GM10266 (cell line): ENCODE results near the gene COL4A2.

Source experiments
- DNase-seq: peaks from one replicate; pipeline ENCODE4 v3.0.0; 2012; ENCODE audit errors: extremely low spot score
- TF ChIP-seq, protein P1 (sequence below): IDR thresholded peaks from 2 replicates; pipeline ENCODE4 v1.5.1; 2012; ENCODE audit warnings: mild to moderate bottlenecking, low read depth; ENCODE audit not compliant: control insufficient read depth, insufficient read depth; ENCODE audit errors: missing control alignments

The COL4A2 gene

DNA sequence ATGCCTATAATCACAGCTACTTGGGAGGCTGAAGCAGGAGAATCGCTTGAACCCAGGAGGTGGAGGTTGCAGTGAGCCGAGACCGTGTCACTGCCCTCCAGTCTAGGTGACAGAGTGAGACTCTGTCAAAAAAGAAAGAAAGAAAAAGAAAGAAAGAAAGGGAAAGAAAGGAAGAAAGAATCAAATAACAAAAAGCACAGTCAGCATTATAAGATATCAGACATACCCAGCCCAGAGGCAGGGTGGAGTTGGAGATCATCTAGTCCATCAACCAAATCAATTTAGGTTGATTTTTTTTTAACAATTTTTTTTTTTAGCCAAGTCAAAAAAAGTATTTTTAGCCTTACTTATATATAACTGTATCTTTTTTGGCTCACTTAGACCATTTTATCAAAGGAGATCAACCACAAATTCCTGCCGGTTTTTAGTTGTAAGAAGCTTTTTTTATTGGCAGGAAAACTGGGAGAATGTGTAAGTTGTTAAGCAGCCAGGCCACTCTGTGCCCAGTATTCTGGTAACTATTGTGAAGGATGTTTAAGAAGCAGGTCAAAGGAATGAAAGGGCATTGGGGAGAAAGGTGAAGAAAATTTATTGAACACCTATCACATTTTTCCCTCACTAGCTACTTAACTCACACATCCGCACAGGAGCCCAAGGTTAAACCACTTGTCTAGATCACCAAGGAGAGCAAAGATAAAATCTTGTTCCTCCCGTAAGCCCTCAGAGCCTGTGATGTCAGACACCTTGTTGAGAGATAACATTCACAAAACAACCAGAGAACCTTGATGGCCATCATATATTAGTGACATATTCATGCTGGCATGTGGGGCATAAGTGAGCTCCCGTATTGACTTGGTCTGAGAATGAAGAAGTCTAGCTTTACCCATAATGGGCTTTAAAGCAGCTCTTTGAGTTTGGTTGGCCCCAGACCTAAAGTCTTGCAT, 91.8 kb downstream of the COL4A2 start:
- TF ChIP-seq, protein P1, sequence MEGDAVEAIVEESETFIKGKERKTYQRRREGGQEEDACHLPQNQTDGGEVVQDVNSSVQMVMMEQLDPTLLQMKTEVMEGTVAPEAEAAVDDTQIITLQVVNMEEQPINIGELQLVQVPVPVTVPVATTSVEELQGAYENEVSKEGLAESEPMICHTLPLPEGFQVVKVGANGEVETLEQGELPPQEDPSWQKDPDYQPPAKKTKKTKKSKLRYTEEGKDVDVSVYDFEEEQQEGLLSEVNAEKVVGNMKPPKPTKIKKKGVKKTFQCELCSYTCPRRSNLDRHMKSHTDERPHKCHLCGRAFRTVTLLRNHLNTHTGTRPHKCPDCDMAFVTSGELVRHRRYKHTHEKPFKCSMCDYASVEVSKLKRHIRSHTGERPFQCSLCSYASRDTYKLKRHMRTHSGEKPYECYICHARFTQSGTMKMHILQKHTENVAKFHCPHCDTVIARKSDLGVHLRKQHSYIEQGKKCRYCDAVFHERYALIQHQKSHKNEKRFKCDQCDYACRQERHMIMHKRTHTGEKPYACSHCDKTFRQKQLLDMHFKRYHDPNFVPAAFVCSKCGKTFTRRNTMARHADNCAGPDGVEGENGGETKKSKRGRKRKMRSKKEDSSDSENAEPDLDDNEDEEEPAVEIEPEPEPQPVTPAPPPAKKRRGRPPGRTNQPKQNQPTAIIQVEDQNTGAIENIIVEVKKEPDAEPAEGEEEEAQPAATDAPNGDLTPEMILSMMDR, result no peak
- DNase-seq, result no peak

- TF ChIP-seq, protein P1, result no peak
- DNase-seq, result no peak
Observed at GRCh38 chr13:110399801-110400200, 92.7 kb downstream of the COL4A2 start.

- DNase-seq, result no peak
- TF ChIP-seq, protein P1, result no peak
Observed at GRCh38 chr13:110400786-110401533, 93.9 kb downstream of the COL4A2 start.

DNA sequence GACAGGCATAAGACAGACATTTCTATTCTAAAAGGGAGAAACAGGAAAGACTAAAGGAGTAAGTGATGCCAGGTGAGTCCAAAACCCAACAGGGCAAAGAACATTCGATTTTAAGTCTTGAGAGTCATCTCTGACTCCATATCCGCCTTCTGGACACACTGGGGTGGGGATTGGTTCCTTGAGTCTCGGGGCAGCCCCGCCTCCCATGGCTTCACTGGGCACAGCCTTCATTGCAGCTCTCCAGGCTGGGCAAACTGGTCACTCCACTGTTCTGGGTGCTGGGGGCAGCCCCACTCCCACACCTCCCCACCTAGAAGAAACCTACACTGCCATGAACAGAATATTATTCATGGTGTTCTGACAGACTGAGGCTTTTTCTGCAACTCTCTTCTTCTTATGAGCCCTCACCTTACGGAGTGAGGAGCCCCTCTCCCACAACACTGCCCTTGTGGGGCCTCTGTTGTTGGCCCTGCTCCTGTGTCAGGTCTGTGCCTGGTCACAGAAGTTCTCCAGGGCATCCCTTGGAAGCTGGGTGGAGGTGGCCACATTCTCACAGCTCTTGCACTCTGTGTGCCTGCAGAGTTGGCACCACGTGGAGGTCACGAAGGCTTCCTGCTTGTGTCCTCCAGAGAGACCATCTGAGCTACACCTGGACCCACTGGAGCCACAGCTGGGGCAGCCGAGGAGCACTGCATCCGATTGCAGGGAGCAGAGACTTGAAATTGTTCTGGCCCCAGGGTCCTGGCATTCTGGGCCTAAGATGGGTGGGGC, 95.4 kb downstream of the COL4A2 start:
- TF ChIP-seq, protein P1, result no peak
- DNase-seq, result no peak

DNA sequence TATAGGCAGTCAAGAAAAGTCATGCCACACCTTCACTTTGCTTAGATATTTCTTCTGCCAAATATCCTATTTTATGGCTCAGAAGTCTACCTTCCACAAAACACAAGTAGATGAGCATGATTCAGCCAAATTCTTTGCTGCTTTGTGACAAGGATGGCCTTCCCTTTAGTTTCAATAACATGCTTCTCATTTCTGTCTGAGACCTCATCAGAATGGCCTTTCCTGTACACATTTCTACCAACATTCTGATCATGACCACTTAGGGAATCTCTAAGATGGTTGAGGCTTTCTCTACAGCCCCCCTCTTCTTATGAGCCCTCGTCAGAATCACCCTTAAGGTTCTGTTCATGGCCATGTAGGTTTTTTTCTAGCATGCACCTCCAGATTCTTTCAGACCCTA, 96.2 kb downstream of the COL4A2 start:
- no peak for DNase-seq
- TF ChIP-seq, protein P1, result no peak

DNA sequence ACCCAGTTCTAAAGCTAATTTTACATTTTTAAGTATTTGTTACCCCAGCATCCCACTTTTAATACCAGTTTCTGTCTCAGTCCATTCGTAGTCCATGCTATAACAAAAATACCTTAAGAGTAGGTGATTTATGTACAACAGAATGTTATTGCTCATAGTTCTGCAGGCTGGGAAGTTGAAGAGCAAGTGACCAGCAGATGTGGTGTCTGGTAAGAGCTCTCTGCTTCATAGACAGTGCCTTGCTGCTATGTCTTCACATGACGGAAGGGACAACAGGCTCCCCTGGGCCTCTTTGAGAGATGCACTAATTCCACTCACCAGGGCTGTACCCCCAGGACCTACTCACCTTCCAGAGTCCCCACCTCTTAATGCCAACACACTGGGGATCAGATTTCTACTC, 96.6 kb downstream of the COL4A2 start:
- DNase-seq, result no peak
- TF ChIP-seq, protein P1, result no peak
